ENCODE data around the gene NUP210L.

GRCh38 chr1:153987621-153988020 lies 167.3 kb downstream of the NUP210L start:
- TF ChIP-seq CTCF (IDR thresholded peaks at IDR 0.05) (no peak), EZH2 (IDR thresholded peaks at IDR 0.05) (no peak), EZH2phosphoT487 (IDR thresholded peaks at IDR 0.05) (no peak)
